HepG2 (cell line): ENCODE measurements around the gene NPDC1. TPM values are rescaled to one million over a fixed set of nuclear protein-coding genes. Genes with fewer than 3 reads are reported as not detected.

Experiments used
- ATF5 ChIP-seq: sonication (generic); formaldehyde crosslinking; IDR thresholded peaks from 2 replicates; pipeline ENCODE4 v1.4.0; 2020; ENCODE audit warnings: mild to moderate bottlenecking, low read depth, missing genetic modification reagents
- BORCS8-MEF2B ChIP-seq: sonication (generic); formaldehyde crosslinking; IDR thresholded peaks from 2 replicates; pipeline ENCODE4 v1.8.0; 2022; ENCODE audit warnings: mild to moderate bottlenecking, missing genetic modification reagents
- CCAR2 ChIP-seq: fragments of 200-400 bp; formaldehyde crosslinking; optimal IDR thresholded peaks from 2 replicates; pipeline ENCODE3; 2018; ENCODE audit warnings: low read depth, mild to moderate bottlenecking, low read length, moderate library complexity
- CHD2 ChIP-seq: IDR thresholded peaks from 2 replicates; pipeline ENCODE4 v1.6.1; 2011; ENCODE audit warnings: low read depth, low read length, improper control_type of control experiment
- HNRNPL ChIP-seq: fragments of 200-400 bp; formaldehyde crosslinking; IDR thresholded peaks from 2 replicates; pipeline ENCODE4 v1.6.1; 2017; ENCODE audit warnings: mild to moderate bottlenecking, low read depth, low read length
- MEIS2 ChIP-seq: sonication (generic); formaldehyde crosslinking; IDR thresholded peaks from 2 replicates; pipeline ENCODE4 v1.9.0; 2021; ENCODE audit warnings: mild to moderate bottlenecking, missing genetic modification reagents
- NFATC3 ChIP-seq: sonication (generic); formaldehyde crosslinking; IDR thresholded peaks from 2 replicates; pipeline ENCODE4 v1.5.1; 2020; ENCODE audit warnings: mild to moderate bottlenecking, missing genetic modification reagents
- NFIC ChIP-seq: IDR thresholded peaks from 2 replicates; pipeline ENCODE4 v1.6.1; 2012; ENCODE audit warnings: mild to moderate bottlenecking, low read length, inconsistent platforms
- PREB ChIP-seq: sonication (generic); formaldehyde crosslinking; IDR thresholded peaks from 2 replicates; pipeline ENCODE4 v1.4.0; 2020; ENCODE audit warnings: missing genetic modification reagents
- RELA ChIP-seq: sonication (generic); formaldehyde crosslinking; IDR thresholded peaks from 2 replicates; pipeline ENCODE4 v1.4.0; 2020; ENCODE audit warnings: missing genetic modification reagents
- RNF2 ChIP-seq: fragments of 450-650 bp; conservative IDR thresholded peaks from 2 replicates; pipeline ENCODE4 v1.6.1; 2016; ENCODE audit warnings: low read depth
- SRSF1 ChIP-seq: fragments of 200-400 bp; formaldehyde crosslinking; optimal IDR thresholded peaks from 2 replicates; pipeline ENCODE3; 2017; ENCODE audit warnings: mild to moderate bottlenecking, low read depth, low read length, moderate library complexity
- SRSF9 ChIP-seq: fragments of 200-400 bp; formaldehyde crosslinking; IDR thresholded peaks from 2 replicates; pipeline ENCODE4 v1.6.1; 2018; ENCODE audit warnings: borderline replicate concordance, mild to moderate bottlenecking, low read depth, low read length; ENCODE audit not compliant: insufficient read depth, poor library complexity, severe bottlenecking
- TAF1 ChIP-seq: sonication (generic); formaldehyde crosslinking; IDR thresholded peaks from 2 replicates; pipeline ENCODE4 v1.4.0; 2020; ENCODE audit warnings: missing genetic modification reagents
- ZBTB39 ChIP-seq: sonication (generic); formaldehyde crosslinking; IDR thresholded peaks from 2 replicates; pipeline ENCODE4 v1.5.0; 2020; ENCODE audit warnings: missing genetic modification reagents
- ZFP91 ChIP-seq: sonication (generic); formaldehyde crosslinking; IDR thresholded peaks from 2 replicates; pipeline ENCODE4 v1.9.0; 2022; ENCODE audit warnings: missing genetic modification reagents, mild to moderate bottlenecking, borderline replicate concordance
- ZNF180 ChIP-seq: sonication (generic); formaldehyde crosslinking; IDR thresholded peaks from 2 replicates; pipeline ENCODE4 v1.4.0; 2020; ENCODE audit warnings: low read depth, missing genetic modification reagents, borderline replicate concordance
- ZNF235 ChIP-seq: sonication (generic); formaldehyde crosslinking; IDR thresholded peaks from 2 replicates; pipeline ENCODE4 v1.8.1; 2023; ENCODE audit warnings: mild to moderate bottlenecking, missing genetic modification reagents, borderline replicate concordance
- ZNF468 ChIP-seq: sonication (generic); formaldehyde crosslinking; IDR thresholded peaks from 2 replicates; pipeline ENCODE4 v1.8.0; 2022; ENCODE audit warnings: mild to moderate bottlenecking, moderate library complexity, missing genetic modification reagents
- ZNF556 ChIP-seq: sonication (generic); formaldehyde crosslinking; IDR thresholded peaks from 2 replicates; pipeline ENCODE4 v1.4.0; 2020; ENCODE audit warnings: mild to moderate bottlenecking, missing genetic modification reagents, borderline replicate concordance
- ZNF619 ChIP-seq: sonication (generic); formaldehyde crosslinking; IDR thresholded peaks from 2 replicates; pipeline ENCODE4 v1.4.0; 2020; ENCODE audit warnings: mild to moderate bottlenecking, missing genetic modification reagents
- ZNF720 ChIP-seq: sonication (generic); formaldehyde crosslinking; IDR thresholded peaks from 2 replicates; pipeline ENCODE4 v1.4.0; 2020; ENCODE audit warnings: missing genetic modification reagents
- ZNF792 ChIP-seq: IDR thresholded peaks from 2 replicates; pipeline ENCODE4 v1.6.1; 2016
- ZNF850 ChIP-seq: sonication (generic); formaldehyde crosslinking; conservative IDR thresholded peaks from 2 replicates; pipeline ENCODE4 v1.9.0; 2021; ENCODE audit warnings: mild to moderate bottlenecking, missing genetic modification reagents
- ZSCAN20 ChIP-seq: sonication (generic); formaldehyde crosslinking; IDR thresholded peaks from 2 replicates; pipeline ENCODE4 v1.4.0; 2020; ENCODE audit warnings: missing genetic modification reagents, mild to moderate bottlenecking, borderline replicate concordance
- polyA plus RNA-seq, 8 experiments: library from polyadenylated mRNA; depleted of rRNA in 3 of 8; stranded (reverse) in 7 of 8; unstranded in 1 of 8; fragments of >200 nt; fragmentation: Illumina TruSeq in 4 of 8; extraction: Trizol in 4 of 8; gene quantifications; 2 replicates each; pipeline versions ENCODE4 v1.2.1 to v1.2.3, GENCODE V29; 2011 to 2016; ENCODE audit warnings: low read depth in 4 of 8, missing spikeins in 1 of 8, mixed read lengths in 1 of 8; ENCODE audit not compliant: insufficient read depth in 1 of 8
- total RNA-seq, 5 experiments: library from RNA; depleted of rRNA; stranded (reverse); fragments of >200 nt; fragmentation: Illumina TruSeq; extraction: Trizol; gene quantifications; 2 replicates each; pipeline ENCODE4 v1.2.3, GENCODE V29; 2016; ENCODE audit warnings: low read depth in 1 of 5

The NPDC1 gene
- total and polyA plus RNA-seq, 2 of the 13 experiments (the other 11 are each of a cell fraction or from before 2014, with no cell fraction given): 0.84 to 5.4 TPM

GRCh38 chr9:137053944-137054931 lies 8.3 kb upstream of the NPDC1 start, which contains the start of gene ENTPD2 (continued):
- TF ChIP-seq ZNF850 (CRISPR knock-in tag): no peak
- TF ChIP-seq BORCS8-MEF2B: 0 out of 2 replicates have a peak, but pooled peaks have one; percentile 7
- 0 out of 2 replicates have a peak, but pooled peaks have one; percentile 42 for TF ChIP-seq ZSCAN20 (CRISPR knock-in tag)
- no peak for TF ChIP-seq NFIC
- TF ChIP-seq ZNF720 (CRISPR knock-in tag): no peak
- TF ChIP-seq MEIS2: peak; percentile 42
- no peak for TF ChIP-seq NFATC3 (CRISPR knock-in tag)
- no peak for TF ChIP-seq ZBTB39 (CRISPR knock-in tag)
- no peak for TF ChIP-seq ZFP91 (CRISPR knock-in tag)
- no peak for TF ChIP-seq ZNF792 (CRISPR knock-in tag)
- TF ChIP-seq TAF1 (CRISPR knock-in tag): peak; percentile 67
- TF ChIP-seq CHD2: 0 out of 2 replicates have a peak, but pooled peaks have one; percentile 13
- TF ChIP-seq RNF2: no peak
- no peak; the same call in 1 of the 2 replicates for TF ChIP-seq ZNF235 (CRISPR knock-in tag)
- no peak for TF ChIP-seq ATF5 (CRISPR knock-in tag)
- TF ChIP-seq PREB: no peak
- TF ChIP-seq ZNF619 (CRISPR knock-in tag): no peak; the same call in 1 of the 2 replicates
- no peak for TF ChIP-seq RELA (CRISPR knock-in tag)
- no peak for TF ChIP-seq ZNF180 (CRISPR knock-in tag)
- TF ChIP-seq SRSF1: no peak
- TF ChIP-seq ZNF556: no peak
- no peak for TF ChIP-seq ZNF468 (CRISPR knock-in tag)
- no peak for TF ChIP-seq HNRNPL
- TF ChIP-seq CCAR2: no peak
- TF ChIP-seq SRSF9: no peak
